K562 (cell line): ENCODE results near the gene C1orf216. TPM values are rescaled to one million over a fixed set of nuclear protein-coding genes. Genes with fewer than 3 reads are reported as not detected.
A peak's percentile ranks its signal among the peaks of the same experiment; 100 is the strongest.

Source experiments
- ATAC-seq: fragments of 200-7000 bp; cut with Tn5 transposase; 3 replicates; pipeline ENCODE4 v1.9.1; 2020; ENCODE audit warnings: moderate library complexity
- BruUV-seq: library from RNA; stranded (reverse); fragments of 400-500 nt; replicated peaks from 2 replicates; lab custom pipeline; 2021; lab: Mats Ljungman, UMichigan
- CTCF ChIA-PET: fragments of 300-600 bp; formaldehyde crosslinking; extraction: SDS; loops from one replicate; lab custom pipeline; 2021; ENCODE audit warnings: low intra/inter-chr PET ratio; lab: Yijun Ruan, JAX
- POLR2A ChIA-PET: fragments of 300-600, 350-650 bp; sonication (Branson Sonifier 250); formaldehyde crosslinking; extraction: SDS; loops from one replicate; lab custom pipeline; 2021; ENCODE audit warnings: antibody characterized with exemption, inconsistent platforms; lab: Yijun Ruan, JAX
- DNase-seq, 4 experiments: peaks; one replicate each; pipeline versions ENCODE4 v3.0.0 to v3.0.0-alpha.2; 2011 to 2018; ENCODE audit warnings: low spot score in 3 of 4, mixed read lengths in 3 of 4; ENCODE audit errors: extremely low read depth in 1 of 4
- FAIRE-seq: peaks from 2 replicates; lab custom pipeline; 2011; peaks lifted over from hg19 to GRCh38; lab: Jason Lieb, UNC
- H2AFZ ChIP-seq: 2 replicates; pipeline ENCODE4 v1.6.0; 2011; ENCODE audit warnings: low read depth, low read length, control low read depth, inconsistent platforms
- H3K27ac ChIP-seq: fragments of 200-600 bp; 3 replicates; pipeline ENCODE4 v1.8.0; 2011; ENCODE audit warnings: low read depth, mild to moderate bottlenecking, control low read depth, inconsistent platforms, low read length, moderate library complexity, mixed read lengths; ENCODE audit errors: extremely low read depth
- H3K27me3 ChIP-seq, 2 experiments: fragments of 300-600 bp in 1 of 2; 2 replicates in 1 of 2; 3 replicates in 1 of 2; pipeline versions ENCODE4 v1.6.0 to v1.8.0; 2011; ENCODE audit warnings: inconsistent platforms in 2 of 2, low read length in 2 of 2, mild to moderate bottlenecking in 1 of 2, mixed read lengths in 1 of 2, moderate library complexity in 1 of 2; ENCODE audit not compliant: control insufficient read depth in 2 of 2, insufficient read depth in 2 of 2
- H3K36me3 ChIP-seq: fragments of 300-600 bp; 3 replicates; pipeline ENCODE4 v1.8.0; 2011; ENCODE audit warnings: mild to moderate bottlenecking, low read length, inconsistent platforms; ENCODE audit not compliant: control insufficient read depth, insufficient read depth
- H3K4me1 ChIP-seq, 2 experiments: fragments of 200-600 bp in 1 of 2; replicated peaks in 1 of 2; 2 replicates in 1 of 2; 3 replicates in 1 of 2; pipeline versions ENCODE4 v1.5.1 to v1.8.0; 2011; ENCODE audit warnings: inconsistent platforms in 2 of 2, low read length in 2 of 2, mild to moderate bottlenecking in 1 of 2, mixed read lengths in 1 of 2, moderate library complexity in 1 of 2; ENCODE audit not compliant: control insufficient read depth in 2 of 2, insufficient read depth in 2 of 2
- H3K4me2 ChIP-seq: 2 replicates; pipeline ENCODE4 v1.6.1; 2011; ENCODE audit warnings: low read length, control low read depth, inconsistent platforms, mixed read lengths; ENCODE audit not compliant: insufficient read depth
- H3K4me3 ChIP-seq: fragments of 200-600 bp; sonication (generic), shearing (Covaris generic); 2 replicates; pipeline ENCODE4 v1.5.1; 2016; ENCODE audit warnings: control low read depth, inconsistent platforms
- H3K79me2 ChIP-seq: fragments of 200-600 bp; 3 replicates; pipeline ENCODE4 v1.8.0; 2011; ENCODE audit warnings: low read length, inconsistent platforms; ENCODE audit not compliant: control insufficient read depth, insufficient read depth
- H3K9ac ChIP-seq, 2 experiments: 2 replicates each; pipeline versions ENCODE4 v1.6.0 to v1.6.1; 2011; ENCODE audit warnings: low read depth in 2 of 2, low read length in 2 of 2, control low read depth in 1 of 2, inconsistent platforms in 1 of 2, mild to moderate bottlenecking in 1 of 2, mixed read lengths in 1 of 2; ENCODE audit not compliant: insufficient read depth in 1 of 2
- H3K9me1 ChIP-seq: one replicate; pipeline ENCODE4 v1.6.0; 2011; ENCODE audit warnings: inconsistent platforms, mild to moderate bottlenecking, low read length, moderate library complexity; ENCODE audit not compliant: control insufficient read depth, insufficient read depth
- H3K9me3 ChIP-seq: replicated peaks from 2 replicates; pipeline ENCODE4 v1.5.1; 2011; ENCODE audit warnings: low read depth, low read length, inconsistent platforms; ENCODE audit not compliant: control insufficient read depth, insufficient read depth
- H4K20me1 ChIP-seq: replicated peaks from 2 replicates; pipeline ENCODE4 v1.6.1; 2011; ENCODE audit warnings: low read length, inconsistent platforms, mixed read lengths; ENCODE audit not compliant: control insufficient read depth, insufficient read depth
- BRF1 ChIP-seq: IDR thresholded peaks from 3 replicates; pipeline ENCODE4 v1.6.1; 2011; ENCODE audit warnings: borderline replicate concordance, mild to moderate bottlenecking; ENCODE audit not compliant: insufficient read length; ENCODE audit errors: extremely low read depth
- C11orf30 ChIP-seq: fragments of 450-650 bp; IDR thresholded peaks from 2 replicates; pipeline ENCODE4 v1.6.1; 2016; ENCODE audit warnings: low read depth, mild to moderate bottlenecking
- FOSL1 ChIP-seq: fragments of 200-800 bp; sonication (Bioruptor generic); conservative IDR thresholded peaks from 2 replicates; pipeline ENCODE4 v1.6.1; 2016; ENCODE audit warnings: missing genetic modification characterization, missing compliant biosample characterization
- FOXA3 ChIP-seq, 2 experiments: fragments of 450-650 bp in 1 of 2; sonication (generic) in 1 of 2; formaldehyde crosslinking; IDR thresholded peaks in 1 of 2; conservative IDR thresholded peaks in 1 of 2; 2 replicates each; pipeline versions ENCODE4 v1.4.0 to v1.8.0; 2020 to 2022; ENCODE audit warnings: mild to moderate bottlenecking in 2 of 2, missing genetic modification reagents in 1 of 2
- GTF2A2 ChIP-seq: IDR thresholded peaks from 2 replicates; pipeline ENCODE4 v1.6.1; 2016; ENCODE audit warnings: mild to moderate bottlenecking, missing genetic modification characterization, missing compliant biosample characterization
- HDAC1 ChIP-seq, 2 experiments: fragments of 450-650 bp; IDR thresholded peaks; 2 replicates each; pipeline ENCODE4 v1.6.1; 2016 to 2017; ENCODE audit warnings: inconsistent platforms in 1 of 2, mild to moderate bottlenecking in 1 of 2, moderate library complexity in 1 of 2
- JUND ChIP-seq, 2 experiments: IDR thresholded peaks; 2 replicates in 1 of 2; 3 replicates in 1 of 2; pipeline ENCODE4 v1.6.1; 2011; ENCODE audit warnings: borderline replicate concordance in 2 of 2, low read depth in 2 of 2, low read length in 2 of 2, improper control_type of control experiment in 1 of 2, missing biosample characterization in 1 of 2, missing genetic modification characterization in 1 of 2, missing genetic modification reagents in 1 of 2
- MAFG ChIP-seq: fragments of 450-650 bp; conservative IDR thresholded peaks from 2 replicates; pipeline ENCODE4 v1.6.1; 2016; ENCODE audit warnings: missing genetic modification characterization, missing compliant biosample characterization
- RBM39 ChIP-seq: fragments of 200-400 bp; formaldehyde crosslinking; optimal IDR thresholded peaks from 2 replicates; pipeline ENCODE3; 2018; ENCODE audit warnings: low read depth, low read length
- ZNF316 ChIP-seq: fragments of 450-650 bp; IDR thresholded peaks from 2 replicates; pipeline ENCODE4 v1.6.1; 2016
- whole genome bisulfite sequencing: fragments of 100-300 bp; shearing (Covaris generic); methylation state at CpG from one replicate; pipeline ENCODE4 v1.1.6; 2016; ENCODE audit warnings: low coverage, mixed read lengths; ENCODE audit not compliant: insufficient coverage; ENCODE audit errors: missing lambda C conversion rate; 5-methylcytosine and 5-hydroxymethylcytosine counted together
- in situ Hi-C: fragments of 300-500 bp; cut with MboI; formaldehyde crosslinking; loops from 4 replicates; pipeline ENCODE4 v1.15.0; 2018; ENCODE audit warnings: inconsistent platforms, mixed read lengths
- intact Hi-C: fragments of 100-400 bp; cut with micrococcal nuclease; formaldehyde crosslinking; loops from 2 replicates; pipeline ENCODE4 v1.14.2; 2022
- polyA plus RNA-seq, 8 experiments: library from polyadenylated mRNA; depleted of rRNA in 4 of 8; stranded (reverse) in 5 of 8; unstranded in 3 of 8; fragments of >200 nt; fragmentation: Nextera tagmentation in 2 of 8; fragmentation: Illumina TruSeq in 1 of 8; extraction: Ambion mirVana in 2 of 8; extraction: Trizol in 1 of 8; gene quantifications; 2 replicates each; pipeline versions ENCODE4 v1.2.1 to v1.2.3, GENCODE V29; 2011 to 2014; ENCODE audit warnings: inconsistent platforms in 1 of 8, missing spikeins in 1 of 8
- total RNA-seq, 7 experiments: library from RNA; depleted of rRNA in 6 of 7; stranded (reverse); fragments of >200 nt in 6 of 7; fragmentation: Illumina TruSeq in 2 of 7; extraction: Trizol in 2 of 7; gene quantifications; 2 replicates each; pipeline versions ENCODE4 v1.2.1 to v1.2.3, GENCODE V29; 2011 to 2021; ENCODE audit warnings: low replicate concordance in 1 of 7
- TF ChIP-seq, protein P1 (sequence below): fragments of 250-450 bp; sonication (Bioruptor Pico); IDR thresholded peaks from 2 replicates; pipeline ENCODE4 v1.8.0; 2021; ENCODE audit warnings: mild to moderate bottlenecking, moderate library complexity
- TF ChIP-seq, protein P2 (sequence below): fragments of 150-350 bp; conservative IDR thresholded peaks from 2 replicates; pipeline ENCODE4 v1.6.1; 2014; ENCODE audit warnings: low read length

Gene C1orf216
- total and polyA plus RNA-seq, 9 of the 15 experiments (the other 6 are each of a cell fraction or from before 2014, with no cell fraction given), result 3.4 to 25.1 (median 15.0) TPM

DNA sequence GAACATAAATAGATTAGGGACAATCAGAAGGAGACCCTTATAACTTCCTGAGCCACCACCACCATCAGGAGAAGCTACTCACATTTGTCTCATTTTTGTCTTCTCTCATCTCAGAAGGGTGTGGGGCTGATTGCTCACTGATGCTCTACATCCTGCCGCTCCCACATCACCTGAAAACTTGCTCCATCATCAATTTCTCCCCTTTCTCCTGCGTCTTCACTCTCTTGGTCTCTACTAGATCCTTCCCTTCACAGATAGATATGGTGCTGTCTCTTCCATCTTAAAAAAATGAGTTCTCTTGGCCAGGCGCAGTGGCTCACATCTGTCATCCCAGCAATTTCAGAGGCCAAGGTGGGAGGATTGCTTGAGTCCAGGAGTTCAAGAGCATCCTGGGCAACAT lies 38.4 kb downstream of the C1orf216 start:
- no peaks in the 10 kb centered on the region for H3K36me3 ChIP-seq
- H3K79me2 ChIP-seq, result no peaks in the 10 kb centered on the region
- CTCF ChIA-PET, result no interaction called here
- H3K9ac ChIP-seq, result no peak overlapping the region
- peaks cover 19 to 29% of the 10 kb centered on the region in 2 experiments for H3K27me3 ChIP-seq
- no peak overlapping the region for H3K27ac ChIP-seq
- ATAC-seq (no peak), DNase-seq (no peak), FAIRE-seq (no peak)
- no TSS peak for BruUV-seq
- H3K4me3 ChIP-seq, result no peak overlapping the region
- TF ChIP-seq MAFG (tag) (peak; percentile 24; the same call in 1 of the 2 replicates), BRF1 (no peak), ZNF316 (peak; percentile 76), FOSL1 (0 out of 2 replicates have a peak, but pooled peaks have one; percentile 3), C11orf30 (peak; percentile 54)
- 0 out of 2 replicates have a peak, but pooled peaks cover 3% of the 10 kb centered on the region for H4K20me1 ChIP-seq
- 4% methylated on average over 3 of the region's 3 CpGs for WGBS
- no peak overlapping the region for H2AFZ ChIP-seq
- no peaks in the 10 kb centered on the region for H3K9me3 ChIP-seq
- H3K4me2 ChIP-seq, result no peak overlapping the region
- no peaks in the 10 kb centered on the region for H3K9me1 ChIP-seq
- intact Hi-C loops (no loop called here), in situ Hi-C loops (no loop called here)
- POLR2A ChIA-PET, result interaction anchor here (1.1 kb wide), 1 partner anchor 8 kb away, joined by 3 read pairs; no protein-coding TSS in a partner anchor
- peaks cover 0 to 6% of the 10 kb centered on the region in 2 experiments; a peak in 1 of 5 replicates for H3K4me1 ChIP-seq

DNA sequence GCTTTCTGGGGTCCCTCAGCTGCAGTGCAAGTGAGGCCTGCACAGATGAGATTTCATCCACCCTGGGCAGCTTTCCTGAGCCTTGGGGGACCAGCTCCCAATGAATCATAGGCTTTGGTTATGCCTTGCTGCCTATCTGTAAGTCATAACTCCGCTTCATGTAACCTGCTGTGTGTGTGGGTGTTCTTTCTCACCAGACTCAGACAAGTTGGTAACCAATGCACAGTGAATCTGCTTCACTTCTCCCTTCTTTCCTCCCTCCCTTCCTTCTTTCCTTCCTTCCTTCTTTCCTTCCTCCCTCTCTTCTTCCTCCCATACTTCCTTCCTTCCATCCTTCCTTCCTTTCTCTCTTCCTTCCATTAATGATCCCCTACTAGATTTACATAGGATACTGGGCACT lies 42.9 kb downstream of the C1orf216 start:
- Histone ChIP-seq H3K9ac (no peak overlapping the region), H3K9me1 (no peaks in the 10 kb centered on the region), H3K4me2 (no peak overlapping the region), H3K79me2 (no peaks in the 10 kb centered on the region), H3K36me3 (no peaks in the 10 kb centered on the region), H3K4me1 (peaks cover 5 to 8% of the 10 kb centered on the region in 2 experiments; a peak in 3 of 5 replicates), H3K4me3 (no peak overlapping the region), H4K20me1 (0 out of 2 replicates have a peak, but pooled peaks cover 3% of the 10 kb centered on the region), H2AFZ (no peak overlapping the region), H3K27me3 (peaks cover 11 to 12% of the 10 kb centered on the region in 2 experiments; a peak in 3 of 5 replicates), H3K27ac (no peak overlapping the region), H3K9me3 (no peaks in the 10 kb centered on the region)
- intact Hi-C loops (no loop called here), in situ Hi-C loops (no loop called here)
- 43% methylated on average over 1 of the region's 1 CpG for whole genome bisulfite sequencing
- no peak for FAIRE-seq
- ATAC-seq, result no peak
- no peak for DNase-seq
- POLR2A ChIA-PET, result interaction anchor here (0.9 to 1.0 kb wide), 2 partner anchors 15 to 40 kb away, joined by 3 to 4 read pairs; no protein-coding TSS in a partner anchor
- CTCF ChIA-PET, result no interaction called here
- BruUV-seq, result no TSS peak
- TF ChIP-seq, protein P1, sequence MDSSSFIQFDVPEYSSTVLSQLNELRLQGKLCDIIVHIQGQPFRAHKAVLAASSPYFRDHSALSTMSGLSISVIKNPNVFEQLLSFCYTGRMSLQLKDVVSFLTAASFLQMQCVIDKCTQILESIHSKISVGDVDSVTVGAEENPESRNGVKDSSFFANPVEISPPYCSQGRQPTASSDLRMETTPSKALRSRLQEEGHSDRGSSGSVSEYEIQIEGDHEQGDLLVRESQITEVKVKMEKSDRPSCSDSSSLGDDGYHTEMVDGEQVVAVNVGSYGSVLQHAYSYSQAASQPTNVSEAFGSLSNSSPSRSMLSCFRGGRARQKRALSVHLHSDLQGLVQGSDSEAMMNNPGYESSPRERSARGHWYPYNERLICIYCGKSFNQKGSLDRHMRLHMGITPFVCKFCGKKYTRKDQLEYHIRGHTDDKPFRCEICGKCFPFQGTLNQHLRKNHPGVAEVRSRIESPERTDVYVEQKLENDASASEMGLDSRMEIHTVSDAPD (CRISPR knock-in tag), result no peak
- TF ChIP-seq FOXA3 (CRISPR knock-in tag; conservative IDR thresholded peaks at IDR 0.05 in 1 of 2, IDR thresholded peaks at IDR 0.05 in 1 of 2) (no peak), GTF2A2 (tag) (no peak), JUND (IDR thresholded peaks at IDR 0.05; ENCODE audit: borderline replicate concordance, low read depth, low read length) (no peak), JUND (tag; IDR thresholded peaks at IDR 0.05; ENCODE audit: borderline replicate concordance, low read depth, low read length) (no peak), RBM39 (no peak), HDAC1 (IDR thresholded peaks at IDR 0.05) (peak in 1 of 2 experiments; percentile 48; a peak in 1 of 4 replicates)
- TF ChIP-seq, protein P2, sequence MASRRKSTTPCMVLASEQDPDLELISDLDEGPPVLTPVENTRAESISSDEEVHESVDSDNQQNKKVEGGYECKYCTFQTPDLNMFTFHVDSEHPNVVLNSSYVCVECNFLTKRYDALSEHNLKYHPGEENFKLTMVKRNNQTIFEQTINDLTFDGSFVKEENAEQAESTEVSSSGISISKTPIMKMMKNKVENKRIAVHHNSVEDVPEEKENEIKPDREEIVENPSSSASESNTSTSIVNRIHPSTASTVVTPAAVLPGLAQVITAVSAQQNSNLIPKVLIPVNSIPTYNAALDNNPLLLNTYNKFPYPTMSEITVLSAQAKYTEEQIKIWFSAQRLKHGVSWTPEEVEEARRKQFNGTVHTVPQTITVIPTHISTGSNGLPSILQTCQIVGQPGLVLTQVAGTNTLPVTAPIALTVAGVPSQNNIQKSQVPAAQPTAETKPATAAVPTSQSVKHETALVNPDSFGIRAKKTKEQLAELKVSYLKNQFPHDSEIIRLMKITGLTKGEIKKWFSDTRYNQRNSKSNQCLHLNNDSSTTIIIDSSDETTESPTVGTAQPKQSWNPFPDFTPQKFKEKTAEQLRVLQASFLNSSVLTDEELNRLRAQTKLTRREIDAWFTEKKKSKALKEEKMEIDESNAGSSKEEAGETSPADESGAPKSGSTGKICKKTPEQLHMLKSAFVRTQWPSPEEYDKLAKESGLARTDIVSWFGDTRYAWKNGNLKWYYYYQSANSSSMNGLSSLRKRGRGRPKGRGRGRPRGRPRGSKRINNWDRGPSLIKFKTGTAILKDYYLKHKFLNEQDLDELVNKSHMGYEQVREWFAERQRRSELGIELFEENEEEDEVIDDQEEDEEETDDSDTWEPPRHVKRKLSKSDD, result no peak
